ENCODE measurements around the gene NRG2. TPM values are rescaled to one million over a fixed set of nuclear protein-coding genes. Genes with fewer than 3 reads are reported as not detected.

The NRG2 gene
- total and polyA plus RNA-seq, 12 donors, result 1.8 to 16.7 (median 8.4) TPM

GRCh38 chr5:139878093-139878492 is 165.0 kb downstream of the NRG2 start:
- Histone ChIP-seq H3K4me3 (no peak overlapping the region), H3K4me1 (replicated peaks in 1 of 2) (no peaks in the 10 kb centered on the region), H3K27ac (no peak overlapping the region), H3K36me3 (replicated peaks in 1 of 2) (no peaks in the 10 kb centered on the region), H3K27me3 (no peaks in the 10 kb centered on the region), H3K9me3 (replicated peaks in 1 of 3) (no peaks in the 10 kb centered on the region)
- DNase-seq, result no peak
- 93 to 100% (median 95%) methylated on average over 3 of the region's 3 CpGs for WGBS, 4 donors
- TF ChIP-seq CTCF (IDR thresholded peaks at IDR 0.05), result no peak
- TF ChIP-seq POLR2A (IDR thresholded peaks at IDR 0.05), result no peak
- intact Hi-C loops (cut with DNase I), result no loop called here

- no peak for TF ChIP-seq POLR2A (IDR thresholded peaks at IDR 0.05)
- TF ChIP-seq CTCF (IDR thresholded peaks at IDR 0.05), result no peak
- no peaks in the 10 kb centered on the region for H3K27me3 ChIP-seq
- H3K9me3 ChIP-seq (replicated peaks in 1 of 3), result no peaks in the 10 kb centered on the region
- no peak overlapping the region for H3K4me3 ChIP-seq
- H3K27ac ChIP-seq, result no peak overlapping the region
- intact Hi-C loops (cut with DNase I), result no loop called here
- no peaks in the 10 kb centered on the region for H3K4me1 ChIP-seq (replicated peaks in 1 of 2)
- DNase-seq, result no peak
- WGBS, 4 donors, result 76 to 88% (median 83%) methylated on average over 4 to 6 of the region's 6 CpGs
- H3K36me3 ChIP-seq (replicated peaks in 1 of 2), result no peaks in the 10 kb centered on the region
Observed at GRCh38 chr5:139877129-139877597, 165.9 kb downstream of the NRG2 start.

GRCh38 chr5:139875957-139876356 is 167.1 kb downstream of the NRG2 start:
- intact Hi-C loops (cut with DNase I), result no loop called here
- TF ChIP-seq POLR2A (IDR thresholded peaks at IDR 0.05), result no peak
- TF ChIP-seq CTCF (IDR thresholded peaks at IDR 0.05), result no peak
- DNase-seq, result no peak
- Histone ChIP-seq H3K4me1 (replicated peaks in 1 of 2) (no peaks in the 10 kb centered on the region), H3K4me3 (no peak overlapping the region), H3K36me3 (replicated peaks in 1 of 2) (no peaks in the 10 kb centered on the region), H3K27me3 (no peaks in the 10 kb centered on the region), H3K9me3 (replicated peaks in 1 of 3) (no peaks in the 10 kb centered on the region), H3K27ac (no peak overlapping the region)
- whole genome bisulfite sequencing, 4 donors, result 73 to 95% (median 84%) methylated on average over 2 of the region's 2 CpGs

GRCh38 chr5:139872851-139873794 is 170.0 kb downstream of the NRG2 start:
- H3K27me3 ChIP-seq, result no peaks in the 10 kb centered on the region
- peaks cover 0 to 6% of the 10 kb centered on the region in 2 donors for H3K4me1 ChIP-seq (replicated peaks in 1 of 2)
- DNase-seq, result peak in 1 of 7 donors; percentile 55
- H3K9me3 ChIP-seq (replicated peaks in 1 of 3), result no peaks in the 10 kb centered on the region
- H3K27ac ChIP-seq, result no peak overlapping the region
- intact Hi-C loops (cut with DNase I), result no loop called here
- H3K4me3 ChIP-seq, result no peak overlapping the region
- TF ChIP-seq POLR2A (IDR thresholded peaks at IDR 0.05) (no peak), CTCF (IDR thresholded peaks at IDR 0.05) (no peak)
- no peaks in the 10 kb centered on the region for H3K36me3 ChIP-seq (replicated peaks in 1 of 2)
- 81 to 88% (median 86%) methylated on average over 13 to 16 of the region's 16 CpGs for WGBS, 4 donors

All from adrenal gland (tissue), 12 donors.